Measurements from ENCODE around the gene MAP7D3.

Gene MAP7D3

DNA sequence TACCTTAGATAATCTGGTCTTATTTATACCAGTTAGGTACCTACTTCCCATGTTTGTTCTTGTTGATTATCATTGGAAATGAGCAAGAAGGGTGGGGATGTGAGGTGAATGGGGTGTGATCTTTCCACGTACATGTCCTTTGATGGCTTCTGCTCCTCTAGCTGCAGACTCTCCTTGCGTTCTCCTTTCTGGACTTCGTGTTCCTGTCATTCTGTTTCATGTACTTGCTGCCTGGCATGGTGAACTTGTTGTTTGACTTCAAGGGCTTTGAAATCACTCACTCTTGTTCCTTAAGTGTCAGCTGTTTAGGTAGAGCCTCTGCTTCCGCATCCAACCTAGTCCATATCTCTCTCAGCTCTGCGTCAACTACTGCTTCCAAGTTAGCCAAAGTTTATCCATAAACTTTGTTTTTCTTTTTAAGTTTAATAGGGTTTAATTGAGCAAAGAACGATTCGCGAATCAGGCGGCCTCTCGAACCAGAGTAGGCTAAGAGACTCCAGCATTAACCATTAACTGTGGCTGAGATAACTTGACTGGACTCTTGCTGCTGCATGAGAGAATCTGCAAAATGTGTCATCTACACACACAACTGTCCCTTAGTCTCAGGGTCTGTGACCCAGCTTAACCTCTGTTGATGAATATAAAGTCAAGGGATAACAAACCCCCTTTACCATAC is 61.0 kb downstream of the MAP7D3 start:
- H3K4me3 ChIP-seq (ENCODE audit: severe bottlenecking): no peak overlapping the region
- DNase-seq (ENCODE audit: low spot score): no peak
- no peaks in the 10 kb centered on the region for H3K27me3 ChIP-seq (ENCODE audit: insufficient read depth, poor library complexity, severe bottlenecking)
- H3K9me3 ChIP-seq (ENCODE audit: severe bottlenecking): no peaks in the 10 kb centered on the region
- H3K4me1 ChIP-seq (ENCODE audit: insufficient read depth, poor library complexity, severe bottlenecking): no peaks in the 10 kb centered on the region
- no peak overlapping the region for H3K27ac ChIP-seq (ENCODE audit: poor library complexity, severe bottlenecking)
- no peak for TF ChIP-seq CTCF (IDR thresholded peaks at IDR 0.05; ENCODE audit: poor library complexity, severe bottlenecking)
- no peak for ATAC-seq (ENCODE audit: low read depth)
- H3K36me3 ChIP-seq (ENCODE audit: low read depth): no peaks in the 10 kb centered on the region

DNA sequence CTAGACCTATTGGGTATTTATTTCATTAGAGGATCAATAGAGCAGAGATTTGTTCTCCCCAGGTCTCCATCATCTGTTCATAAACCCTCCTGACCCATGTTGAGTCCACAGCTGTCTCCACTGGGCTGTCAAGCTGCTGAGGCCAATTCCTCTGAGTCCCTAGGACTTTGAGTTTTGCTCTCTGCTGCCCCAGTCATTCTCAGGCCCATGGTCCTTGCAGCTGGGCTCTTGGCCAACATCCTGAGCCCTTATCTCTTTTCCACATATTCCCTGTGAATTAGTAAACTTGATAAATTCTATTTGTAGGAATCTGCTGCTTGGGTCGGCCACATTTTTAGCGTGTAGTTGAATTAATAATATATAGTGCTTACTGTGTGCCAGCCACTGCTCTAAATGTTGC is 62.0 kb downstream of the MAP7D3 start:
- H3K27me3 ChIP-seq (ENCODE audit: insufficient read depth, poor library complexity, severe bottlenecking): no peaks in the 10 kb centered on the region
- no peaks in the 10 kb centered on the region for H3K4me1 ChIP-seq (ENCODE audit: insufficient read depth, poor library complexity, severe bottlenecking)
- ATAC-seq (ENCODE audit: low read depth) (no peak), DNase-seq (ENCODE audit: low spot score) (no peak)
- no peaks in the 10 kb centered on the region for H3K36me3 ChIP-seq (ENCODE audit: low read depth)
- no peaks in the 10 kb centered on the region for H3K9me3 ChIP-seq (ENCODE audit: severe bottlenecking)
- H3K27ac ChIP-seq (ENCODE audit: poor library complexity, severe bottlenecking): no peak overlapping the region
- no peak for TF ChIP-seq CTCF (IDR thresholded peaks at IDR 0.05; ENCODE audit: poor library complexity, severe bottlenecking)
- no peak overlapping the region for H3K4me3 ChIP-seq (ENCODE audit: severe bottlenecking)

GRCh38 chrX:136186023-136186413 is 65.2 kb downstream of the MAP7D3 start:
- TF ChIP-seq CTCF (IDR thresholded peaks at IDR 0.05; ENCODE audit: poor library complexity, severe bottlenecking): no peak
- Histone ChIP-seq H3K27ac (ENCODE audit: poor library complexity, severe bottlenecking) (no peak overlapping the region), H3K4me3 (ENCODE audit: severe bottlenecking) (no peak overlapping the region), H3K4me1 (ENCODE audit: insufficient read depth, poor library complexity, severe bottlenecking) (no peaks in the 10 kb centered on the region), H3K36me3 (ENCODE audit: low read depth) (no peaks in the 10 kb centered on the region), H3K27me3 (ENCODE audit: insufficient read depth, poor library complexity, severe bottlenecking) (no peaks in the 10 kb centered on the region), H3K9me3 (ENCODE audit: severe bottlenecking) (no peaks in the 10 kb centered on the region)
- ATAC-seq (ENCODE audit: low read depth): no peak
- no peak for DNase-seq (ENCODE audit: low spot score)

DNA sequence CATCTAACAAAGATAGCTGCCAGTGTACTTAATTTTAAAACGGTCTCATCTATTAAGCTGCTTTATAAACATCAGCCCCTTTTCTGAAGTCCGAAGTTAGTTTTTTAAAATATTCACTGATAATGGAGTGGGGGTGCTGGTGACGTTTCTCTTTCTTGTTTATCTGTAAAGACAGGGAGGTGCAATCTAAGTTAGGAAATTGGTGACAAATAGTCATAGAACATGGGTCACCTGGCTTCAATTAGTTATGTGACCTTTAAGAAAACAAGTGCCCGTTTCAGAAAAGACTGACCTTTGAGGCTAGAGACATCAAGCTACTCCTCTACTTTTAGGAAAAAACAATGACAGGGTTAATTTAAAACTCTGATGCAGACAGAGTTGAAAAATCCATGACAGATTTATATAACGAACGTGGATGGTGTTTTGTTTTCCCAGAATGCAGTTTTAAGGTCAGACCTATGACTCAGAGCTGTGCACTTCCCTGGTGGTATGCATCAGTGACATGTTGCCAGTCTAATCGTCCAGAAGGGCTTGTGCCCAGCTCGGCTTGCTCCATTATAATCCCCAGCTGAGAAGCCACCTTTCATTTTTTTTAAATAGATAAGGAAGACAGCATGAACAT is 65.7 kb downstream of the MAP7D3 start:
- no peak for TF ChIP-seq CTCF (IDR thresholded peaks at IDR 0.05; ENCODE audit: poor library complexity, severe bottlenecking)
- Histone ChIP-seq H3K36me3 (ENCODE audit: low read depth) (no peaks in the 10 kb centered on the region), H3K27me3 (ENCODE audit: insufficient read depth, poor library complexity, severe bottlenecking) (no peaks in the 10 kb centered on the region), H3K4me1 (ENCODE audit: insufficient read depth, poor library complexity, severe bottlenecking) (no peaks in the 10 kb centered on the region), H3K4me3 (ENCODE audit: severe bottlenecking) (no peak overlapping the region), H3K27ac (ENCODE audit: poor library complexity, severe bottlenecking) (no peak overlapping the region), H3K9me3 (ENCODE audit: severe bottlenecking) (no peaks in the 10 kb centered on the region)
- no peak for ATAC-seq (ENCODE audit: low read depth)
- DNase-seq (ENCODE audit: low spot score): no peak

DNA sequence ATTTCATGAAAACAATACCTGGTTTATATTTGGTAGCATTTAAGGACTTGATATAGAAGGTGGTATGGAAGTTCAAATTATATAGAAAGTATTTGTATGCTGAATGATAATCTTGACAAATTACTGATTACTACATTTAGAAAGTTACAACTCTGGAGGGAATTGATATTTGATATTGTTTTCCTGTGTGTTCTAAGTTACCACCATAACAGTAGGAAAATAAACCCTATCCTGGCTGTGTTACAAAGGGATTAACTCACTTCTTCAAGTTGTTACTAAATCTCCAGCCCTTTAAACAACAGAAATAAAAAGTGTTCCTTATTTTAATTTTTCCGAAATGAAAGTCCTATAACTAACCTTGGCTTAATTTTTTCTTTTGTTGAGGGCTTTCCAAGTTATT is 67.3 kb downstream of the MAP7D3 start:
- Histone ChIP-seq H3K9me3 (ENCODE audit: severe bottlenecking) (no peaks in the 10 kb centered on the region), H3K27me3 (ENCODE audit: insufficient read depth, poor library complexity, severe bottlenecking) (no peaks in the 10 kb centered on the region), H3K4me3 (ENCODE audit: severe bottlenecking) (no peak overlapping the region), H3K4me1 (ENCODE audit: insufficient read depth, poor library complexity, severe bottlenecking) (no peaks in the 10 kb centered on the region), H3K36me3 (ENCODE audit: low read depth) (no peaks in the 10 kb centered on the region), H3K27ac (ENCODE audit: poor library complexity, severe bottlenecking) (no peak overlapping the region)
- ATAC-seq (ENCODE audit: low read depth) (no peak), DNase-seq (ENCODE audit: low spot score) (no peak)
- TF ChIP-seq CTCF (IDR thresholded peaks at IDR 0.05; ENCODE audit: poor library complexity, severe bottlenecking): no peak

Measured in RWPE2 (cell line).